Astrocyte (in vitro differentiated cells and primary cell): ENCODE measurements around the gene JCHAIN. TPM values are rescaled to one million over a fixed set of nuclear protein-coding genes. Genes with fewer than 3 reads are reported as not detected.

Experiments used
- DNase-seq: peaks from one replicate; pipeline ENCODE4 v3.0.0-alpha.2; 2010; ENCODE audit warnings: low read depth
- FAIRE-seq: peaks from 2 replicates; lab custom pipeline; 2011; peaks lifted over from hg19 to GRCh38; lab: Jason Lieb, UNC
- H2AFZ ChIP-seq: 2 replicates; pipeline ENCODE4 v1.6.0; 2012; ENCODE audit warnings: low read depth, low read length, inconsistent platforms
- H3K27ac ChIP-seq: 2 replicates; pipeline ENCODE4 v1.5.1; 2011; ENCODE audit warnings: low read depth, low read length, inconsistent platforms
- H3K27me3 ChIP-seq: 2 replicates; pipeline ENCODE4 v1.6.0; 2011; ENCODE audit warnings: low read length, inconsistent platforms; ENCODE audit not compliant: insufficient read depth
- H3K36me3 ChIP-seq: 2 replicates; pipeline ENCODE4 v1.5.1; 2011; ENCODE audit warnings: low read length, inconsistent platforms; ENCODE audit not compliant: insufficient read depth
- H3K4me1 ChIP-seq: 2 replicates; pipeline ENCODE4 v1.5.1; 2011; ENCODE audit warnings: low read length, inconsistent platforms; ENCODE audit not compliant: insufficient read depth
- H3K4me2 ChIP-seq: 2 replicates; pipeline ENCODE4 v1.6.0; 2012; ENCODE audit warnings: low read length, inconsistent platforms
- H3K4me3 ChIP-seq: 2 replicates; pipeline ENCODE4 v1.5.1; 2011; ENCODE audit warnings: low read depth, mild to moderate bottlenecking, low read length, inconsistent platforms; ENCODE audit not compliant: insufficient read depth
- H3K79me2 ChIP-seq: 2 replicates; pipeline ENCODE4 v1.6.0; 2012; ENCODE audit warnings: mild to moderate bottlenecking, low read length, inconsistent platforms; ENCODE audit not compliant: insufficient read depth
- H3K9ac ChIP-seq: 2 replicates; pipeline ENCODE4 v1.6.0; 2012; ENCODE audit warnings: mild to moderate bottlenecking, low read length, inconsistent platforms
- H3K9me3 ChIP-seq: 2 replicates; pipeline ENCODE4 v1.5.1; 2012; ENCODE audit warnings: low read depth, mild to moderate bottlenecking, low read length, inconsistent platforms; ENCODE audit not compliant: insufficient read depth
- H4K20me1 ChIP-seq: 2 replicates; pipeline ENCODE4 v1.6.0; 2012; ENCODE audit warnings: low read length, inconsistent platforms; ENCODE audit not compliant: insufficient read depth
- H3K27ac Mint-ChIP-seq: one replicate; pipeline ENCODE4 v1.8.0; 2021; ENCODE audit warnings: mild to moderate bottlenecking, mixed read lengths; ENCODE audit not compliant: unreplicated experiment
- H3K27me3 Mint-ChIP-seq: one replicate; pipeline ENCODE4 v1.8.0; 2021; ENCODE audit warnings: low read depth, mixed read lengths; ENCODE audit not compliant: unreplicated experiment
- H3K36me3 Mint-ChIP-seq: one replicate; pipeline ENCODE4 v1.8.0; 2021; ENCODE audit warnings: low read depth, mixed read lengths; ENCODE audit not compliant: unreplicated experiment
- H3K4me1 Mint-ChIP-seq: one replicate; pipeline ENCODE4 v1.8.0; 2021; ENCODE audit warnings: low read depth, mixed read lengths; ENCODE audit not compliant: unreplicated experiment
- H3K4me3 Mint-ChIP-seq: one replicate; pipeline ENCODE4 v1.8.0; 2021; ENCODE audit warnings: mild to moderate bottlenecking, moderate library complexity, mixed read lengths; ENCODE audit not compliant: unreplicated experiment
- H3K9me3 Mint-ChIP-seq: one replicate; pipeline ENCODE4 v1.8.0; 2021; ENCODE audit warnings: mild to moderate bottlenecking, mixed read lengths; ENCODE audit not compliant: unreplicated experiment
- CTCF ChIP-seq: IDR thresholded peaks from 2 replicates; pipeline ENCODE4 v1.5.1; 2011; ENCODE audit warnings: low read depth, mild to moderate bottlenecking, inconsistent platforms, low read length, moderate library complexity; ENCODE audit not compliant: insufficient read depth
- EZH2 ChIP-seq: IDR thresholded peaks from 2 replicates; pipeline ENCODE4 v1.6.1; 2012; ENCODE audit warnings: mild to moderate bottlenecking, low read length, inconsistent platforms; ENCODE audit not compliant: insufficient read depth
- total RNA-seq: library from RNA; stranded (reverse); gene quantifications from 2 replicates; pipeline ENCODE4 v1.2.1, GENCODE V29; 2021

Gene JCHAIN
- total RNA-seq, 1 donor from 2014 or later = not detected

- no peaks in the 10 kb centered on the region for H3K36me3 Mint-ChIP-seq
- H4K20me1 ChIP-seq = no peaks in the 10 kb centered on the region
Observed at GRCh38 chr4:70671091-70671490, 4.8 kb upstream of the JCHAIN start.

GRCh38 chr4:70670332-70671014 is 4.2 kb upstream of the JCHAIN start:
- peaks cover 9% of the 10 kb centered on the region for H3K4me1 Mint-ChIP-seq
- Histone ChIP-seq H4K20me1 (no peaks in the 10 kb centered on the region), H2AFZ (no peak overlapping the region), H3K4me2 (no peak overlapping the region), H3K9me3 (no peaks in the 10 kb centered on the region), H3K4me3 (no peak overlapping the region), H3K4me1 (no peaks in the 10 kb centered on the region), H3K27me3 (no peaks in the 10 kb centered on the region), H3K9ac (no peak overlapping the region), H3K27ac (no peak overlapping the region), H3K36me3 (no peaks in the 10 kb centered on the region), H3K79me2 (no peaks in the 10 kb centered on the region)
- DNase-seq = peak; percentile 55
- H3K36me3 Mint-ChIP-seq = no peaks in the 10 kb centered on the region
- H3K4me3 Mint-ChIP-seq = no peak overlapping the region
- TF ChIP-seq CTCF (no peak), EZH2 (no peak)
- H3K27ac Mint-ChIP-seq = no peak overlapping the region
- H3K27me3 Mint-ChIP-seq = peaks cover 4% of the 10 kb centered on the region
- no peak for FAIRE-seq
- H3K9me3 Mint-ChIP-seq = no peaks in the 10 kb centered on the region

More at GRCh38 chr4:70671091-70671490, 4.8 kb upstream of the JCHAIN start:
- no peak overlapping the region for H3K4me2 ChIP-seq
- H3K27ac ChIP-seq = no peak overlapping the region
- H3K27me3 ChIP-seq = no peaks in the 10 kb centered on the region
- no peaks in the 10 kb centered on the region for H3K9me3 ChIP-seq
- no peak overlapping the region for H3K4me3 ChIP-seq
- Mint-ChIP-seq H3K27ac (no peak overlapping the region), H3K27me3 (peaks cover 4% of the 10 kb centered on the region), H3K4me1 (peaks cover 9% of the 10 kb centered on the region), H3K4me3 (no peak overlapping the region), H3K9me3 (no peaks in the 10 kb centered on the region)
- H3K4me1 ChIP-seq = no peaks in the 10 kb centered on the region
- no peaks in the 10 kb centered on the region for H3K36me3 ChIP-seq
- DNase-seq (no peak), FAIRE-seq (no peak)
- no peak overlapping the region for H3K9ac ChIP-seq
- H2AFZ ChIP-seq = no peak overlapping the region
- no peaks in the 10 kb centered on the region for H3K79me2 ChIP-seq
- no peak for TF ChIP-seq CTCF
- TF ChIP-seq EZH2 = no peak
